Skeletal muscle satellite cell (primary cell): ENCODE data around the gene GNLY.
"Not testable (repeated sequence)": the region's sequence is repeated elsewhere in the genome, so short reads cannot be mapped to it uniquely, and the experiment has no call there.

Experiments used
- H3K27me3 ChIP-seq: 2 replicates; pipeline ENCODE4 v1.7.0; 2013; ENCODE audit warnings: low read length; ENCODE audit not compliant: control insufficient read depth, insufficient read depth
- H3K36me3 ChIP-seq: 2 replicates; pipeline ENCODE4 v1.7.0; 2013; ENCODE audit warnings: mild to moderate bottlenecking, control low read depth, low read length; ENCODE audit not compliant: insufficient read depth
- H3K4me1 ChIP-seq: 2 replicates; pipeline ENCODE4 v1.7.0; 2013; ENCODE audit warnings: low read length; ENCODE audit not compliant: control insufficient read depth, insufficient read depth
- H3K4me2 ChIP-seq: 2 replicates; pipeline ENCODE4 v1.7.0; 2013; ENCODE audit warnings: mild to moderate bottlenecking, low read length
- H3K4me3 ChIP-seq: 2 replicates; pipeline ENCODE4 v1.7.0; 2013; ENCODE audit warnings: low read length
- H3K9ac ChIP-seq: 2 replicates; pipeline ENCODE4 v1.7.0; 2013; ENCODE audit warnings: mild to moderate bottlenecking, low read depth, low read length, moderate library complexity
- H3K9me3 ChIP-seq: replicated peaks from 2 replicates; pipeline ENCODE4 v1.7.0; 2013; ENCODE audit warnings: mild to moderate bottlenecking, control low read depth, low read length

The GNLY gene

GRCh38 chr2:85666016-85666415 is 28.1 kb upstream of the GNLY start:
- H3K4me3 ChIP-seq = no peak overlapping the region
- no peaks in the 10 kb centered on the region for H3K9me3 ChIP-seq
- no peak overlapping the region for H3K9ac ChIP-seq
- peaks cover 5% of the 10 kb centered on the region for H3K27me3 ChIP-seq
- H3K4me1 ChIP-seq = peaks cover 16% of the 10 kb centered on the region
- no peak overlapping the region for H3K4me2 ChIP-seq
- H3K36me3 ChIP-seq = no peaks in the 10 kb centered on the region

- Histone ChIP-seq H3K4me2 (no peak overlapping the region), H3K4me1 (peaks cover 16% of the 10 kb centered on the region), H3K36me3 (no peaks in the 10 kb centered on the region), H3K4me3 (no peak overlapping the region), H3K9ac (no peak overlapping the region), H3K9me3 (no peaks in the 10 kb centered on the region), H3K27me3 (peaks cover 12% of the 10 kb centered on the region)
Measured at GRCh38 chr2:85666435-85667316, 27.5 kb upstream of the GNLY start.

GRCh38 chr2:85667561-85668008 is 26.6 kb upstream of the GNLY start:
- H3K36me3 ChIP-seq = no peaks in the 10 kb centered on the region
- no peaks in the 10 kb centered on the region for H3K9me3 ChIP-seq
- H3K4me2 ChIP-seq = no peak overlapping the region
- peaks cover 13% of the 10 kb centered on the region for H3K4me1 ChIP-seq
- H3K4me3 ChIP-seq = no peak overlapping the region
- no peak overlapping the region for H3K9ac ChIP-seq
- H3K27me3 ChIP-seq = peaks cover 12% of the 10 kb centered on the region

GRCh38 chr2:85668009-85668856 is 25.9 kb upstream of the GNLY start, which contains the start of gene SFTPB:
SFTPB (minus strand) TSS chr2:85668199; CDS start chr2:85668183, 16 bp downstream.
- no peaks in the 10 kb centered on the region for H3K36me3 ChIP-seq
- H3K9me3 ChIP-seq = no peaks in the 10 kb centered on the region
- H3K4me2 ChIP-seq = no peak within 1 kb of the TSS
- H3K9ac ChIP-seq = no peak within 1 kb of the TSS
- no peak within 1 kb of the TSS for H3K4me3 ChIP-seq
- peaks cover 9% of the 10 kb centered on the region for H3K4me1 ChIP-seq
- H3K27me3 ChIP-seq = peaks cover 15% of the 10 kb centered on the region

- Histone ChIP-seq H3K4me3 (no peak overlapping the region), H3K4me2 (no peak overlapping the region), H3K9ac (no peak overlapping the region), H3K9me3 (no peaks in the 10 kb centered on the region), H3K27me3 (peaks cover 18% of the 10 kb centered on the region), H3K36me3 (no peaks in the 10 kb centered on the region), H3K4me1 (peaks cover 6% of the 10 kb centered on the region)
Measured at GRCh38 chr2:85668857-85669142, 25.4 kb upstream of the GNLY start.

GRCh38 chr2:85669549-85669948 is 24.6 kb upstream of the GNLY start:
- Histone ChIP-seq H3K27me3 (peaks cover 18% of the 10 kb centered on the region), H3K4me2 (no peak overlapping the region), H3K4me1 (peaks cover 6% of the 10 kb centered on the region), H3K4me3 (no peak overlapping the region), H3K36me3 (no peaks in the 10 kb centered on the region), H3K9ac (no peak overlapping the region), H3K9me3 (no peaks in the 10 kb centered on the region)

GRCh38 chr2:85670416-85670815 is 23.7 kb upstream of the GNLY start:
- not testable (repeated sequence) for H3K4me2 ChIP-seq, H3K4me3 ChIP-seq, H3K9ac ChIP-seq, H3K36me3 ChIP-seq, H3K4me1 ChIP-seq, H3K9me3 ChIP-seq
- H3K27me3 ChIP-seq = peaks cover 18% of the 10 kb centered on the region

- Histone ChIP-seq H3K9me3 (no peaks in the 10 kb centered on the region), H3K9ac (no peak overlapping the region), H3K4me2 (no peak overlapping the region), H3K27me3 (peaks cover 18% of the 10 kb centered on the region), H3K4me3 (no peak overlapping the region), H3K4me1 (peaks cover 6% of the 10 kb centered on the region), H3K36me3 (no peaks in the 10 kb centered on the region)
Measured at GRCh38 chr2:85672456-85672855, 21.7 kb upstream of the GNLY start.

- no peak overlapping the region for H3K9ac ChIP-seq
- no peaks in the 10 kb centered on the region for H3K9me3 ChIP-seq
- H3K4me2 ChIP-seq = no peak overlapping the region
- peaks cover under 1% of the 10 kb centered on the region for H3K4me1 ChIP-seq
- H3K27me3 ChIP-seq = peaks cover 18% of the 10 kb centered on the region
- no peaks in the 10 kb centered on the region for H3K36me3 ChIP-seq
- no peak overlapping the region for H3K4me3 ChIP-seq
Measured at GRCh38 chr2:85673716-85674375, 20.3 kb upstream of the GNLY start.

GRCh38 chr2:85674417-85674816 is 19.7 kb upstream of the GNLY start:
- H3K36me3 ChIP-seq = no peaks in the 10 kb centered on the region
- peaks cover 16% of the 10 kb centered on the region for H3K27me3 ChIP-seq
- H3K4me3 ChIP-seq = no peak overlapping the region
- no peaks in the 10 kb centered on the region for H3K9me3 ChIP-seq
- no peak overlapping the region for H3K9ac ChIP-seq
- no peak overlapping the region for H3K4me2 ChIP-seq
- H3K4me1 ChIP-seq = peaks cover 3% of the 10 kb centered on the region

- Histone ChIP-seq H3K9me3 (no peaks in the 10 kb centered on the region), H3K4me1 (peaks cover 4% of the 10 kb centered on the region), H3K4me3 (no peak overlapping the region), H3K9ac (no peak overlapping the region), H3K27me3 (peaks cover 12% of the 10 kb centered on the region), H3K4me2 (no peak overlapping the region), H3K36me3 (no peaks in the 10 kb centered on the region)
Measured at GRCh38 chr2:85675427-85675826, 18.7 kb upstream of the GNLY start.
